Measurements from ENCODE around the gene ARL17B. TPM values are rescaled to one million over a fixed set of nuclear protein-coding genes. Genes with fewer than 3 reads are reported as not detected.
"Not testable (repeated sequence)": the region's sequence is repeated elsewhere in the genome, so short reads cannot be mapped to it uniquely, and the experiment has no call there.

The ARL17B gene
- 4.3 TPM for polyA plus RNA-seq (2013)

- H3K27me3 ChIP-seq (replicated peaks in 2 of 5; ENCODE audit: control insufficient read depth in 4 of 5, insufficient read depth in 5 of 5, low read length in 4 of 5); H3K36me3 ChIP-seq (ENCODE audit: control insufficient read depth in 4 of 4, insufficient read depth in 4 of 4, low read length in 3 of 4); CTCF ChIA-PET; H3K9me3 ChIP-seq (ENCODE audit: control extremely low read depth in 1 of 5, control insufficient read depth in 4 of 5, insufficient read depth in 2 of 5, low read depth in 1 of 5, low read length in 4 of 5); H3K4me1 ChIP-seq (ENCODE audit: control extremely low read depth in 1 of 4, control insufficient read depth in 4 of 4, insufficient read depth in 4 of 4, low read length in 3 of 4); DNase-seq; H3K27ac ChIP-seq (ENCODE audit: insufficient read depth in 1 of 2, low read depth in 1 of 2, low read length in 2 of 2, poor library complexity in 1 of 2, severe bottlenecking in 2 of 2); POLR2A ChIA-PET: not testable (repeated sequence)
- WGBS (ENCODE audit: insufficient coverage): no CpG with 5 or more reads among the region's 22 CpGs
- peak within 1 kb of the TSS in 1 of 7 experiments; percentile 36 for H3K4me3 ChIP-seq (ENCODE audit: control insufficient read depth in 1 of 7, extremely low read depth in 1 of 7, insufficient read depth in 4 of 7, low read depth in 2 of 7, low read length in 6 of 7)
These were observed at the start of gene ARL17B for GRCh38 chr17:46361755-46362154. ARL17B (minus strand) TSS chr17:46361766; CDS start chr17:46358397, 3,369 bp downstream.

GRCh38 chr17:46409864-46410263, 48.3 kb upstream of the ARL17B start:
- DNase-seq; H3K36me3 ChIP-seq (ENCODE audit: control insufficient read depth in 4 of 4, insufficient read depth in 4 of 4, low read length in 3 of 4); H3K27me3 ChIP-seq (replicated peaks in 2 of 5; ENCODE audit: control insufficient read depth in 4 of 5, insufficient read depth in 5 of 5, low read length in 4 of 5); CTCF ChIA-PET; POLR2A ChIA-PET; H3K27ac ChIP-seq (ENCODE audit: insufficient read depth in 1 of 2, low read depth in 1 of 2, low read length in 2 of 2, poor library complexity in 1 of 2, severe bottlenecking in 2 of 2); H3K4me3 ChIP-seq (ENCODE audit: control insufficient read depth in 1 of 7, extremely low read depth in 1 of 7, insufficient read depth in 4 of 7, low read depth in 2 of 7, low read length in 6 of 7); H3K4me1 ChIP-seq (ENCODE audit: control extremely low read depth in 1 of 4, control insufficient read depth in 4 of 4, insufficient read depth in 4 of 4, low read length in 3 of 4); H3K9me3 ChIP-seq (ENCODE audit: control extremely low read depth in 1 of 5, control insufficient read depth in 4 of 5, insufficient read depth in 2 of 5, low read depth in 1 of 5, low read length in 4 of 5): not testable (repeated sequence)
- WGBS (ENCODE audit: insufficient coverage): no CpG with 5 or more reads among the region's 2 CpGs

GRCh38 chr17:46407155-46407554, 45.6 kb upstream of the ARL17B start:
- H3K36me3 ChIP-seq (ENCODE audit: control insufficient read depth in 4 of 4, insufficient read depth in 4 of 4, low read length in 3 of 4); H3K4me3 ChIP-seq (ENCODE audit: control insufficient read depth in 1 of 7, extremely low read depth in 1 of 7, insufficient read depth in 4 of 7, low read depth in 2 of 7, low read length in 6 of 7); H3K27me3 ChIP-seq (replicated peaks in 2 of 5; ENCODE audit: control insufficient read depth in 4 of 5, insufficient read depth in 5 of 5, low read length in 4 of 5); H3K9me3 ChIP-seq (ENCODE audit: control extremely low read depth in 1 of 5, control insufficient read depth in 4 of 5, insufficient read depth in 2 of 5, low read depth in 1 of 5, low read length in 4 of 5); H3K27ac ChIP-seq (ENCODE audit: insufficient read depth in 1 of 2, low read depth in 1 of 2, low read length in 2 of 2, poor library complexity in 1 of 2, severe bottlenecking in 2 of 2); DNase-seq; CTCF ChIA-PET; H3K4me1 ChIP-seq (ENCODE audit: control extremely low read depth in 1 of 4, control insufficient read depth in 4 of 4, insufficient read depth in 4 of 4, low read length in 3 of 4); POLR2A ChIA-PET: not testable (repeated sequence)
- WGBS (ENCODE audit: insufficient coverage): no CpG with 5 or more reads among the region's 5 CpGs

GRCh38 chr17:46401033-46401787, 39.6 kb upstream of the ARL17B start:
- H3K36me3 ChIP-seq (ENCODE audit: control insufficient read depth in 4 of 4, insufficient read depth in 4 of 4, low read length in 3 of 4); H3K4me1 ChIP-seq (ENCODE audit: control extremely low read depth in 1 of 4, control insufficient read depth in 4 of 4, insufficient read depth in 4 of 4, low read length in 3 of 4); H3K9me3 ChIP-seq (ENCODE audit: control extremely low read depth in 1 of 5, control insufficient read depth in 4 of 5, insufficient read depth in 2 of 5, low read depth in 1 of 5, low read length in 4 of 5); H3K4me3 ChIP-seq (ENCODE audit: control insufficient read depth in 1 of 7, extremely low read depth in 1 of 7, insufficient read depth in 4 of 7, low read depth in 2 of 7, low read length in 6 of 7); H3K27me3 ChIP-seq (replicated peaks in 2 of 5; ENCODE audit: control insufficient read depth in 4 of 5, insufficient read depth in 5 of 5, low read length in 4 of 5); H3K27ac ChIP-seq (ENCODE audit: insufficient read depth in 1 of 2, low read depth in 1 of 2, low read length in 2 of 2, poor library complexity in 1 of 2, severe bottlenecking in 2 of 2); CTCF ChIA-PET; POLR2A ChIA-PET; DNase-seq: not testable (repeated sequence)
- WGBS (ENCODE audit: insufficient coverage): no CpG with 5 or more reads among the region's 2 CpGs

GRCh38 chr17:46400543-46400942, 39.0 kb upstream of the ARL17B start:
- POLR2A ChIA-PET; H3K27me3 ChIP-seq (replicated peaks in 2 of 5; ENCODE audit: control insufficient read depth in 4 of 5, insufficient read depth in 5 of 5, low read length in 4 of 5); H3K4me1 ChIP-seq (ENCODE audit: control extremely low read depth in 1 of 4, control insufficient read depth in 4 of 4, insufficient read depth in 4 of 4, low read length in 3 of 4); H3K9me3 ChIP-seq (ENCODE audit: control extremely low read depth in 1 of 5, control insufficient read depth in 4 of 5, insufficient read depth in 2 of 5, low read depth in 1 of 5, low read length in 4 of 5); H3K4me3 ChIP-seq (ENCODE audit: control insufficient read depth in 1 of 7, extremely low read depth in 1 of 7, insufficient read depth in 4 of 7, low read depth in 2 of 7, low read length in 6 of 7); CTCF ChIA-PET; DNase-seq; H3K36me3 ChIP-seq (ENCODE audit: control insufficient read depth in 4 of 4, insufficient read depth in 4 of 4, low read length in 3 of 4); H3K27ac ChIP-seq (ENCODE audit: insufficient read depth in 1 of 2, low read depth in 1 of 2, low read length in 2 of 2, poor library complexity in 1 of 2, severe bottlenecking in 2 of 2): not testable (repeated sequence)
- WGBS (ENCODE audit: insufficient coverage): no CpG with 5 or more reads among the region's 3 CpGs

- H3K4me1 ChIP-seq (ENCODE audit: control extremely low read depth in 1 of 4, control insufficient read depth in 4 of 4, insufficient read depth in 4 of 4, low read length in 3 of 4); DNase-seq; H3K27me3 ChIP-seq (replicated peaks in 2 of 5; ENCODE audit: control insufficient read depth in 4 of 5, insufficient read depth in 5 of 5, low read length in 4 of 5); H3K9me3 ChIP-seq (ENCODE audit: control extremely low read depth in 1 of 5, control insufficient read depth in 4 of 5, insufficient read depth in 2 of 5, low read depth in 1 of 5, low read length in 4 of 5); H3K36me3 ChIP-seq (ENCODE audit: control insufficient read depth in 4 of 4, insufficient read depth in 4 of 4, low read length in 3 of 4); H3K4me3 ChIP-seq (ENCODE audit: control insufficient read depth in 1 of 7, extremely low read depth in 1 of 7, insufficient read depth in 4 of 7, low read depth in 2 of 7, low read length in 6 of 7); POLR2A ChIA-PET; H3K27ac ChIP-seq (ENCODE audit: insufficient read depth in 1 of 2, low read depth in 1 of 2, low read length in 2 of 2, poor library complexity in 1 of 2, severe bottlenecking in 2 of 2); CTCF ChIA-PET: not testable (repeated sequence)
- WGBS (ENCODE audit: insufficient coverage): no CpG with 5 or more reads among the region's 9 CpGs
These were observed 38.4 kb upstream of the ARL17B start for GRCh38 chr17:46399993-46400392.

GRCh38 chr17:46396292-46396691, 34.7 kb upstream of the ARL17B start:
- H3K36me3 ChIP-seq (ENCODE audit: control insufficient read depth in 4 of 4, insufficient read depth in 4 of 4, low read length in 3 of 4); H3K4me1 ChIP-seq (ENCODE audit: control extremely low read depth in 1 of 4, control insufficient read depth in 4 of 4, insufficient read depth in 4 of 4, low read length in 3 of 4); POLR2A ChIA-PET; CTCF ChIA-PET; DNase-seq; H3K4me3 ChIP-seq (ENCODE audit: control insufficient read depth in 1 of 7, extremely low read depth in 1 of 7, insufficient read depth in 4 of 7, low read depth in 2 of 7, low read length in 6 of 7); H3K27me3 ChIP-seq (replicated peaks in 2 of 5; ENCODE audit: control insufficient read depth in 4 of 5, insufficient read depth in 5 of 5, low read length in 4 of 5); H3K27ac ChIP-seq (ENCODE audit: insufficient read depth in 1 of 2, low read depth in 1 of 2, low read length in 2 of 2, poor library complexity in 1 of 2, severe bottlenecking in 2 of 2); H3K9me3 ChIP-seq (ENCODE audit: control extremely low read depth in 1 of 5, control insufficient read depth in 4 of 5, insufficient read depth in 2 of 5, low read depth in 1 of 5, low read length in 4 of 5): not testable (repeated sequence)
- no CpG with 5 or more reads among the region's 2 CpGs for WGBS (ENCODE audit: insufficient coverage)

Data from common myeloid progenitor, CD34-positive (primary cell).